Midbrain (tissue), 1 donor: ENCODE data around the gene MOCS1.

Source experiments
- DNase-seq: peaks from one replicate; lab custom pipeline; 2025; lab: John Stamatoyannopoulos, UW

The MOCS1 gene

DNA sequence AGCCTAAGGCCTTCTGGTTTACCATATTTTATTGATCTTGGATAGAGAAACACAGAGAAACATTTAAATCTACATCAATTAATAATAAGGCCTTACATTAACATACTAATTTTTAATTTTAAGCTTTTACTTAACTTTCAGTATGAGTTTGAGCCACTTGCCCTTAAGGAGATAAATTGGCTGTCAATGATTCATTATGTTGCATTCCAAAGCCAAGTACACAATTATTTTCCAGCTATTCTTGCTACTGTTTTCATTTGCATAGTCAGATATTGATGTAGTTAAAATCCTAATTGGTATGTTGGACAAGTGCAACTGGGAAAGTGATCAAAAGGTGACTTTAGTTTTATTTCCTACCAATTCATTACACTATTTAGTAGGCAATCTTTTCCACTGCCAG is 58.2 kb downstream of the MOCS1 start:
- no peak for DNase-seq

DNA sequence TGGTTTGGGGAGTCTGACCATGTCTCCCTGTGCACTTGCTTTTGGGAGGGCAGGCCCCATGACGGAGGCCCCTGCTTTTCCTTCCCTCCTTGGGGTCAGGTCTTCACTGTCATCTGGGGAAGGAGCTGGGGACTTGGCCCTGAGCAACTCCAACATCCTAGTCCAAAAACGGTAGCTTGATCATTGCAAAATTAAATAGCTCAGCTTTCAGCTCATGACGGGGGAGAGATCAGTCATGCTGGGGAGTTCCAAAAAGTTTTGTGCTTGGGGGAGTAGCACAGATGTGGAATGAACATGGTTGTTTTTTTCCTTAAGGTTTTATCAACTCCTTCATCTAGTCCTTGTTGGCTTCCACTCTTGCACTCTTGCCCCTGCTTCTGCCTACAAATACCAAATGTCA is 60.8 kb downstream of the MOCS1 start:
- no peak for DNase-seq

- no peak for DNase-seq
Measured at GRCh38 chr6:39870950-39871349, 63.3 kb downstream of the MOCS1 start.

DNA sequence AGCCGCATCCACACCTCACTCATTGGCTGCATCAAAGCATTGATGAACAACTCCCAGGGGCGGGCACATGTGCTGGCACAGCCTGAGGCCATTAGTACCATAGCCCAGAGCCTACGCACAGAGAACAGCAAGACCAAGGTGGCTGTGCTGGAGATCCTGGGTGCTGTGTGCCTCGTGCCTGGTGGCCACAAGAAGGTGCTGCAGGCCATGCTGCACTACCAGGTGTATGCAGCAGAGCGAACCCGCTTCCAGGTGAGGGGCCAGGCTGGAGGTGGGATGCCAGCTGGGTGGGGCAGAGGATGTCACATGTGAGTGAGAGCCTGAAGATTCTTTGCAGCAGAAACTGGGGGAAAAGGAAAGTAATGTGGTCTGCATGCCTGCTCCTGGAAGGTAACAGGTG is 66.7 kb downstream of the MOCS1 start:
- no peak for DNase-seq

DNA sequence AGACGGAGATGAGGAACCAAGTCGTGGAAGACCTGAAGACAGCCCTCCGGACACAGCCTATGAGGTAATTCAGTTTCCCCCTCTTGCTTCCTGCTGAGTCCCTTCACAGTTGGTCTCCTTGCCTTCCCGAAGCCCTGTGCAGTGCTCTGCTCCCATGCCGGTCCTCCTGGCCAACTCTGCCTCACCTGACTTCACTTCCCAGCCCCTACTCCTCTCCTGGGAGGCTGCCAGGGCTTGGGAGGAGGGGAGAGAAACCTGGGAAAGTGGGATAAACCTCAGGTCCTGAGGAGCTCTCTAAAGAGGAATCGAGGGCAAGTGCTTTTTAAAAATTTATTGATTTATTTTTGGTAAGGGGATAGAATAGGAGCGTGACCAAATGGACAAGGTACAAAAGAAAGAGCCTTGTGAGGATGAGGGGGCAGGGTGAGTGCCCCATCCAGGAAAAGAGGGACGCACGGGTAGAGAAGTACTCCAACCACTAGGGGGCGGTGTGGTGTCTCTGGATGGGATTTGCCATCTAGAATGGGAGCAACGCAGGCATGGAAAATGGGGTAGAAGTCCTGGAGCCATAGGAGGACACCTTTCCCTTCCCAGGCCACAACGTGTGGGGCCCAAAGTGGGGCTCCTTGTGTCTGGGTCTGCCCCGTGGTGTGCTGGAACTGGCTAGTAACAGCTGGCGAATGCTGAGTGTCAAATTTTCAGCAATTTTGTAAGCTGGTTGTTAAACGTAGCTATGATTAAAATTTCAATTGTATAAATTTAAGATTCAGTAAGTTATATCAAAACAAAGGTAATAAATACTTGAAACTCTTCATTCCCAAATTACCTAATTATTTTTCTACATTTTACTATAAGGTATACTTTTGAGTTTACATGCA is 69.0 kb downstream of the MOCS1 start:
- peak; percentile 52 for DNase-seq

DNA sequence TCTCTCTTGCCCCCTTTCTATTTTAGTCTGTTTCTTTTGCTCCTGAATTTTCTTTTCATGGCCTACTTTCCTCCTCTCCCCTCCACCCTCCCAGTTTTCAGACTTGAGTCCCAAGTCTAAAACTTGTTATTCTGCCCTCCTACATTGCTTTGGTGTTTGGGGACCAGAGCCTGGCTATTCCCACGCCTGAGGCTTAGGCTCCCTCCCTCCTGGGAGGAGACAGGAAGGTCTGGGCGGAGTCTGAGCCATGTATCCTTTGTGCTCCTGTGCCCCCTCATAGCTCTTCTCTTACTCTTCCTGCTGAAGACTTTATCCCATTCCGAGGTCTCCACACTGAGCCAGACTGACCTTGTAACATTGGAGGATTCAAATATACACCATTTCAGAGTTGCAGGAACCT is 72.6 kb downstream of the MOCS1 start:
- DNase-seq, result no peak

DNA sequence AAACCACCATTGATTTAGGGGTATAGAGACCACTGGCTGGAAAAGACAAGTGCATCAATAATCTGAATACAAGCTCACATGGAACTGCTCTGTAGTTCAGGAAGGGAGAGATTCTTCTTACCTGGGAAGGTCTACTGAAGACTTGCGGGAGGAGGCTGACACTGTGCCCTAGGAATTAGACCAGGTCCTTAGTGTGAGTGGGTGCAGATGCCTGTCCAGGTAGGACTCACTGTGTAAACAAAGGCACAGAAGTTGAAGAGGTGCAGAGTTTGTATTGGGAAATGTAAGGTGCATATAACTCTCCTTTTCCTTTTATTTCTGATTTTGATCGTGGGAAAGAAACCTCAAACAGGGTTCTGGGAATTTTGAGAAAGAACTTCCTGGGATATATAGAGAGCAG is 75.2 kb downstream of the MOCS1 start:
- no peak for DNase-seq

DNA sequence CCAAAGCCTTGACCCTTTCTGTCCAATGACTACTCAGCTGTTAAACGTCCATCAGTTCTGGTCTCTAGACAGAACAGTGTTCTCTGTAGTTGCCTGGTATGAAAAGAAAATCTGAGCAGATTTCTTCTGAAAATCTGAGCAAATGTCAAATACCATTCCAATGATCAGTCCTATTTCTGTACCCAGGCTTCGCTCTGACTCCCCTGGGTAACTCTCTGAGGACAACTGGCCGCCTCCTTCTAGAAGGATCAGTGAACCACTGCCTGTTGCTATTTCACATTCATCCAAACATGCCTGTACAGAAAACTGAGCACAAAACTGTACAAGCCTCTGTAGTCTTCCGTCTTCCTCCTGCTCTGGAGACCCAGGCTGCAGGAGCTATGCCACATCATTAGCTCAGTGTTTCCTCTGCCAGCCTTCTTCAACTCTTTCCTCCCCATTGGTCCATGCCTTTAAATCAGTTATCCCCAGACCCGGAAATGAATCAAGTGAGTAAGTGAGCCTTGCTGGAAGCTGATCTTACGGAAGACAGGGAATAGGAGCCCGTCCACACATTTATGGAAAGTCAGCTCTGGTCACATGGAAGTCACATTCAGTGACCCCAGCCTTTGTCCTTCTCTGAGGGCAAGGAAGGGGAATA is 78.8 kb downstream of the MOCS1 start:
- no peak for DNase-seq
